ENCODE results near the gene NPTX1. TPM values are rescaled to one million over a fixed set of nuclear protein-coding genes. Genes with fewer than 3 reads are reported as not detected.

The NPTX1 gene

Small RNA genes lying within 50 kb of the gene (small RNA-seq; reads per million reads assigned to genes)
- gene AC120024.2 (ENCODE audit: insufficient read depth) (not detected), gene AC120024.3 (ENCODE audit: insufficient read depth) (not detected), gene MIR4730 (ENCODE audit: insufficient read depth) (not detected)
